ENCODE measurements around the gene NGDN. TPM values are rescaled to one million over a fixed set of nuclear protein-coding genes. Genes with fewer than 3 reads are reported as not detected.

Gene NGDN
- total RNA-seq, 4 donors from 2014 or later = 20.5 to 43.4 (median 35.1) TPM

GRCh38 chr14:23513005-23513817 is 43.7 kb downstream of the NGDN start:
- no peak for TF ChIP-seq CTCF (IDR thresholded peaks at IDR 0.05; ENCODE audit: low read depth)

GRCh38 chr14:23513818-23514643 is 44.5 kb downstream of the NGDN start:
- TF ChIP-seq CTCF (IDR thresholded peaks at IDR 0.05; ENCODE audit: low read depth) = no peak

GRCh38 chr14:23514644-23514957 is 45.1 kb downstream of the NGDN start:
- TF ChIP-seq CTCF (IDR thresholded peaks at IDR 0.05; ENCODE audit: low read depth) = no peak

- TF ChIP-seq CTCF (IDR thresholded peaks at IDR 0.05; ENCODE audit: low read depth) = no peak
Measured at GRCh38 chr14:23517650-23518326, 48.3 kb downstream of the NGDN start.

- no peak for TF ChIP-seq CTCF (IDR thresholded peaks at IDR 0.05; ENCODE audit: low read depth)
Measured at GRCh38 chr14:23518709-23519108, 49.2 kb downstream of the NGDN start.

- no peak for TF ChIP-seq CTCF (IDR thresholded peaks at IDR 0.05; ENCODE audit: low read depth)
Measured at GRCh38 chr14:23520899-23521533, 51.5 kb downstream of the NGDN start.

Data from subcutaneous adipose tissue (tissue), 4 donors.